ENCODE data around the gene RPTOR.
A peak's percentile ranks its signal among the peaks of the same experiment; 100 is the strongest.
"Not testable (repeated sequence)": the region's sequence is repeated elsewhere in the genome, so short reads cannot be mapped to it uniquely, and the experiment has no call there.

RPTOR gene

GRCh38 chr17:80526116-80526910 lies 18.3 kb upstream of the RPTOR start:
- Histone ChIP-seq H3K4me1 (ENCODE audit: control insufficient read depth in 1 of 2, insufficient read depth in 2 of 2, low read length in 2 of 2) (no peaks in the 10 kb centered on the region), H3K36me3 (ENCODE audit: control insufficient read depth in 1 of 2, insufficient read depth in 2 of 2, low read length in 2 of 2) (no peaks in the 10 kb centered on the region), H3K9ac (ENCODE audit: low read depth in 1 of 2, low read length in 2 of 2) (no peak overlapping the region), H3K27ac (ENCODE audit: low read depth, low read length) (no peak overlapping the region), H3K27me3 (ENCODE audit: control insufficient read depth in 1 of 2, insufficient read depth in 2 of 2, low read length in 2 of 2) (peaks cover 15 to 17% of the 10 kb centered on the region in 2 donors), H3K4me3 (ENCODE audit: low read depth in 1 of 2, low read length in 2 of 2) (no peak overlapping the region), H3K9me3 (ENCODE audit: control insufficient read depth in 1 of 2, low read length in 2 of 2) (peaks cover 0 to 4% of the 10 kb centered on the region in 2 donors)

- peaks cover 15 to 17% of the 10 kb centered on the region in 2 donors for H3K27me3 ChIP-seq (ENCODE audit: control insufficient read depth in 1 of 2, insufficient read depth in 2 of 2, low read length in 2 of 2)
- no peak overlapping the region for H3K27ac ChIP-seq (ENCODE audit: low read depth, low read length)
- H3K36me3 ChIP-seq (ENCODE audit: control insufficient read depth in 1 of 2, insufficient read depth in 2 of 2, low read length in 2 of 2), result no peaks in the 10 kb centered on the region
- no peak overlapping the region for H3K4me3 ChIP-seq (ENCODE audit: low read depth in 1 of 2, low read length in 2 of 2)
- no peak overlapping the region for H3K9ac ChIP-seq (ENCODE audit: low read depth in 1 of 2, low read length in 2 of 2)
- H3K4me1 ChIP-seq (ENCODE audit: control insufficient read depth in 1 of 2, insufficient read depth in 2 of 2, low read length in 2 of 2), result no peaks in the 10 kb centered on the region
- peaks cover 0 to 4% of the 10 kb centered on the region in 2 donors for H3K9me3 ChIP-seq (ENCODE audit: control insufficient read depth in 1 of 2, low read length in 2 of 2)
Measured at GRCh38 chr17:80527016-80527645, 17.5 kb upstream of the RPTOR start.

GRCh38 chr17:80528536-80528935 lies 16.1 kb upstream of the RPTOR start:
- Histone ChIP-seq H3K4me3 (ENCODE audit: low read depth in 1 of 2, low read length in 2 of 2) (no peak overlapping the region), H3K36me3 (ENCODE audit: control insufficient read depth in 1 of 2, insufficient read depth in 2 of 2, low read length in 2 of 2) (no peaks in the 10 kb centered on the region), H3K27me3 (ENCODE audit: control insufficient read depth in 1 of 2, insufficient read depth in 2 of 2, low read length in 2 of 2) (peaks cover 14 to 15% of the 10 kb centered on the region in 2 donors), H3K4me1 (ENCODE audit: control insufficient read depth in 1 of 2, insufficient read depth in 2 of 2, low read length in 2 of 2) (no peaks in the 10 kb centered on the region), H3K9me3 (ENCODE audit: control insufficient read depth in 1 of 2, low read length in 2 of 2) (no peaks in the 10 kb centered on the region), H3K27ac (ENCODE audit: low read depth, low read length) (no peak overlapping the region), H3K9ac (ENCODE audit: low read depth in 1 of 2, low read length in 2 of 2) (no peak overlapping the region)

- H3K4me1 ChIP-seq (ENCODE audit: control insufficient read depth in 1 of 2, insufficient read depth in 2 of 2, low read length in 2 of 2), result no peaks in the 10 kb centered on the region
- H3K4me3 ChIP-seq (ENCODE audit: low read depth in 1 of 2, low read length in 2 of 2), result no peak overlapping the region
- H3K9ac ChIP-seq (ENCODE audit: low read depth in 1 of 2, low read length in 2 of 2), result no peak overlapping the region
- H3K9me3 ChIP-seq (ENCODE audit: control insufficient read depth in 1 of 2, low read length in 2 of 2), result no peaks in the 10 kb centered on the region
- H3K27ac ChIP-seq (ENCODE audit: low read depth, low read length), result no peak overlapping the region
- no peaks in the 10 kb centered on the region for H3K36me3 ChIP-seq (ENCODE audit: control insufficient read depth in 1 of 2, insufficient read depth in 2 of 2, low read length in 2 of 2)
- peaks cover 14 to 15% of the 10 kb centered on the region in 2 donors for H3K27me3 ChIP-seq (ENCODE audit: control insufficient read depth in 1 of 2, insufficient read depth in 2 of 2, low read length in 2 of 2)
Measured at GRCh38 chr17:80529104-80529903, 15.3 kb upstream of the RPTOR start.

GRCh38 chr17:80529904-80530292 lies 14.7 kb upstream of the RPTOR start:
- Histone ChIP-seq H3K27ac (ENCODE audit: low read depth, low read length) (no peak overlapping the region), H3K4me1 (ENCODE audit: control insufficient read depth in 1 of 2, insufficient read depth in 2 of 2, low read length in 2 of 2) (no peaks in the 10 kb centered on the region), H3K9ac (ENCODE audit: low read depth in 1 of 2, low read length in 2 of 2) (no peak overlapping the region), H3K36me3 (ENCODE audit: control insufficient read depth in 1 of 2, insufficient read depth in 2 of 2, low read length in 2 of 2) (no peaks in the 10 kb centered on the region), H3K9me3 (ENCODE audit: control insufficient read depth in 1 of 2, low read length in 2 of 2) (no peaks in the 10 kb centered on the region), H3K4me3 (ENCODE audit: low read depth in 1 of 2, low read length in 2 of 2) (no peak overlapping the region), H3K27me3 (ENCODE audit: control insufficient read depth in 1 of 2, insufficient read depth in 2 of 2, low read length in 2 of 2) (peaks cover 14 to 15% of the 10 kb centered on the region in 2 donors)

GRCh38 chr17:80531400-80531799 lies 13.2 kb upstream of the RPTOR start:
- no peaks in the 10 kb centered on the region for H3K9me3 ChIP-seq (ENCODE audit: control insufficient read depth in 1 of 2, low read length in 2 of 2)
- H3K27me3 ChIP-seq (ENCODE audit: control insufficient read depth in 1 of 2, insufficient read depth in 2 of 2, low read length in 2 of 2), result peaks cover 6 to 14% of the 10 kb centered on the region in 2 donors
- no peaks in the 10 kb centered on the region for H3K36me3 ChIP-seq (ENCODE audit: control insufficient read depth in 1 of 2, insufficient read depth in 2 of 2, low read length in 2 of 2)
- no peak overlapping the region for H3K4me3 ChIP-seq (ENCODE audit: low read depth in 1 of 2, low read length in 2 of 2)
- H3K9ac ChIP-seq (ENCODE audit: low read depth in 1 of 2, low read length in 2 of 2), result no peak overlapping the region
- H3K4me1 ChIP-seq (ENCODE audit: control insufficient read depth in 1 of 2, insufficient read depth in 2 of 2, low read length in 2 of 2), result no peaks in the 10 kb centered on the region
- no peak overlapping the region for H3K27ac ChIP-seq (ENCODE audit: low read depth, low read length)

- not testable (repeated sequence) for H3K27ac ChIP-seq (ENCODE audit: low read depth, low read length); H3K27me3 ChIP-seq (ENCODE audit: control insufficient read depth in 1 of 2, insufficient read depth in 2 of 2, low read length in 2 of 2); H3K4me1 ChIP-seq (ENCODE audit: control insufficient read depth in 1 of 2, insufficient read depth in 2 of 2, low read length in 2 of 2); H3K4me3 ChIP-seq (ENCODE audit: low read depth in 1 of 2, low read length in 2 of 2); H3K9me3 ChIP-seq (ENCODE audit: control insufficient read depth in 1 of 2, low read length in 2 of 2); H3K9ac ChIP-seq (ENCODE audit: low read depth in 1 of 2, low read length in 2 of 2); H3K36me3 ChIP-seq (ENCODE audit: control insufficient read depth in 1 of 2, insufficient read depth in 2 of 2, low read length in 2 of 2)
Measured at GRCh38 chr17:80537386-80537785, 7.3 kb upstream of the RPTOR start.

GRCh38 chr17:80538484-80538883 lies 6.2 kb upstream of the RPTOR start:
- Histone ChIP-seq H3K27ac (ENCODE audit: low read depth, low read length) (no peak overlapping the region), H3K9ac (ENCODE audit: low read depth in 1 of 2, low read length in 2 of 2) (no peak overlapping the region), H3K36me3 (ENCODE audit: control insufficient read depth in 1 of 2, insufficient read depth in 2 of 2, low read length in 2 of 2) (no peaks in the 10 kb centered on the region), H3K4me1 (ENCODE audit: control insufficient read depth in 1 of 2, insufficient read depth in 2 of 2, low read length in 2 of 2) (no peaks in the 10 kb centered on the region), H3K27me3 (ENCODE audit: control insufficient read depth in 1 of 2, insufficient read depth in 2 of 2, low read length in 2 of 2) (peaks cover 2 to 5% of the 10 kb centered on the region in 2 donors), H3K4me3 (ENCODE audit: low read depth in 1 of 2, low read length in 2 of 2) (no peak overlapping the region), H3K9me3 (ENCODE audit: control insufficient read depth in 1 of 2, low read length in 2 of 2) (no peaks in the 10 kb centered on the region)

- H3K27ac ChIP-seq (ENCODE audit: low read depth, low read length), result no peak overlapping the region
- no peaks in the 10 kb centered on the region for H3K4me1 ChIP-seq (ENCODE audit: control insufficient read depth in 1 of 2, insufficient read depth in 2 of 2, low read length in 2 of 2)
- H3K27me3 ChIP-seq (ENCODE audit: control insufficient read depth in 1 of 2, insufficient read depth in 2 of 2, low read length in 2 of 2), result peaks cover 2 to 5% of the 10 kb centered on the region in 2 donors
- H3K9me3 ChIP-seq (ENCODE audit: control insufficient read depth in 1 of 2, low read length in 2 of 2), result no peaks in the 10 kb centered on the region
- H3K4me3 ChIP-seq (ENCODE audit: low read depth in 1 of 2, low read length in 2 of 2), result no peak overlapping the region
- H3K36me3 ChIP-seq (ENCODE audit: control insufficient read depth in 1 of 2, insufficient read depth in 2 of 2, low read length in 2 of 2), result no peaks in the 10 kb centered on the region
- H3K9ac ChIP-seq (ENCODE audit: low read depth in 1 of 2, low read length in 2 of 2), result no peak overlapping the region
Measured at GRCh38 chr17:80539022-80539641, 5.5 kb upstream of the RPTOR start.

- no peak overlapping the region for H3K27ac ChIP-seq (ENCODE audit: low read depth, low read length)
Measured at GRCh38 chr17:80545499-80545826, 825 bp downstream of the RPTOR start.

More at GRCh38 chr17:80545499-80545826, 825 bp downstream of the RPTOR start:
- peak overlapping the region; percentile 91 for H3K9ac ChIP-seq (ENCODE audit: low read depth in 1 of 2, low read length in 2 of 2)
- H3K9me3 ChIP-seq (ENCODE audit: control insufficient read depth in 1 of 2, low read length in 2 of 2), result no peaks in the 10 kb centered on the region
- H3K4me3 ChIP-seq (ENCODE audit: low read depth in 1 of 2, low read length in 2 of 2), result peak overlapping the region; percentile 96 to 99
- no peaks in the 10 kb centered on the region for H3K27me3 ChIP-seq (ENCODE audit: control insufficient read depth in 1 of 2, insufficient read depth in 2 of 2, low read length in 2 of 2)
- no peaks in the 10 kb centered on the region for H3K36me3 ChIP-seq (ENCODE audit: control insufficient read depth in 1 of 2, insufficient read depth in 2 of 2, low read length in 2 of 2)
- H3K4me1 ChIP-seq (ENCODE audit: control insufficient read depth in 1 of 2, insufficient read depth in 2 of 2, low read length in 2 of 2), result peaks cover 14 to 16% of the 10 kb centered on the region in 2 donors
